ENCODE data around the gene SEMA4G. TPM values are rescaled to one million over a fixed set of nuclear protein-coding genes. Genes with fewer than 3 reads are reported as not detected.

Gene SEMA4G
- total and polyA plus RNA-seq, 2 of the 13 experiments (the other 11 are each of a cell fraction or from before 2014, with no cell fraction given) = 46.2 to 207 TPM

DNA sequence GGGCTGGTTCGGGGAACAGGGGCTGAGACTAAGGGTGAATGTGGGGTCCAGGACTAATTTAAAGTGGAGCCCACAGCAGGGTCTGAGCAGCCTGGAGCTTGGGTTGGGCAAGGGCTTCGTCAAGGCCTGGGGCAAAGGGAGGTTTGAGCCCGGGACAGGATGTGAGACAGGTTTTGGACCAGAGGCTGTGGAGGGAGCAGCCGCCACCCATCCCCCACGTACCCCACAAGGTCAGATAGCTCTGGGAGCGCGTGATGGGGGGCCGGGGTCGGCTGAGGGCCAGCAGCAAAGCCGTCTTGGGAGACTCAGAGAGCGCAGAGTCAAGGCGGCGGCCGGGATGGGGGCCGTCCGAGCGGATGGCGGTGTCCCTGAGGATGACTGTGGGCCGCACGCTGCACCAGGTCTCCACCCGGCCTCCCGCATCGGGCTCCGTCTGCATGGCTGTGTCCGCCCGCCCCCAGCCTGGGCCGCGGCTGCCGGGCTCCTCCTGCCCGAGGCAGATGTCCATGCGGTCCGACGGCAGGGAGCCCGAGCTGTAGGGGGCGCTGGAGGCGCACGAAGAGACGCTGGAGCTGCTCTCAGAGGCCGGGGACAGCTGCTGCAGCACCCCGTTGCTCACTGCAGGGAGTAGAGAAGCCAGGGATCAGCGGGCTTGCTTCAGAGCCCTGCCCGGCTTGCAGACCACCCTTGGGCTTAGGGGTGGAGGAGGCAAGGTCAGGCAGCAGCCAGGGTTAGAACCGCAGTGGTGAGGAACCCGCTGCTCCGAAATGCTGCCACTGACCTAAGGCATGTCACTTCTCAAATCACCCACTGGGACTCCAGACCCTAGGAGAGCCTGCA, 49.5 kb downstream of the SEMA4G start (continued):
- peak; percentile 36 for TF ChIP-seq IKZF4 (CRISPR knock-in tag; IDR thresholded peaks at IDR 0.05; ENCODE audit: borderline replicate concordance, low read depth, not compliant biosample characterization)
- 0 out of 2 replicates have a peak, but pooled peaks have one; percentile 80 for TF ChIP-seq ZNF124 (CRISPR knock-in tag; IDR thresholded peaks at IDR 0.05)
- TF ChIP-seq HCFC1 (IDR thresholded peaks at IDR 0.05; ENCODE audit: low read depth, low read length) = no peak
- peak; percentile 53; the same call in 1 of the 3 replicates for TF ChIP-seq MXI1 (IDR thresholded peaks at IDR 0.05; ENCODE audit: borderline replicate concordance, low read depth, low read length)
- no peak for TF ChIP-seq ZMYM4 (CRISPR knock-in tag; IDR thresholded peaks at IDR 0.05)
- TF ChIP-seq NR2C2 (CRISPR knock-in tag; IDR thresholded peaks at IDR 0.05; ENCODE audit: borderline replicate concordance) = no peak
- TF ChIP-seq MYNN (CRISPR knock-in tag; IDR thresholded peaks at IDR 0.05; ENCODE audit: low read depth) = no peak
- no peak for TF ChIP-seq ZNF550 (CRISPR knock-in tag; IDR thresholded peaks at IDR 0.05; ENCODE audit: borderline replicate concordance)
- peak; percentile 88; the same call in 1 of the 2 replicates for TF ChIP-seq KLF15 (CRISPR knock-in tag; IDR thresholded peaks at IDR 0.05; ENCODE audit: borderline replicate concordance)
- peak; percentile 65 for TF ChIP-seq ZNF768 (CRISPR knock-in tag; IDR thresholded peaks at IDR 0.05)
- no peak for TF ChIP-seq SNAI1 (CRISPR knock-in tag; IDR thresholded peaks at IDR 0.05; ENCODE audit: borderline replicate concordance)
- no peak for TF ChIP-seq SP1 (IDR thresholded peaks at IDR 0.05)
- peak; percentile 16; the same call in 1 of the 2 replicates for TF ChIP-seq SP1 (CRISPR knock-in tag; IDR thresholded peaks at IDR 0.05)
- TF ChIP-seq, protein P1, sequence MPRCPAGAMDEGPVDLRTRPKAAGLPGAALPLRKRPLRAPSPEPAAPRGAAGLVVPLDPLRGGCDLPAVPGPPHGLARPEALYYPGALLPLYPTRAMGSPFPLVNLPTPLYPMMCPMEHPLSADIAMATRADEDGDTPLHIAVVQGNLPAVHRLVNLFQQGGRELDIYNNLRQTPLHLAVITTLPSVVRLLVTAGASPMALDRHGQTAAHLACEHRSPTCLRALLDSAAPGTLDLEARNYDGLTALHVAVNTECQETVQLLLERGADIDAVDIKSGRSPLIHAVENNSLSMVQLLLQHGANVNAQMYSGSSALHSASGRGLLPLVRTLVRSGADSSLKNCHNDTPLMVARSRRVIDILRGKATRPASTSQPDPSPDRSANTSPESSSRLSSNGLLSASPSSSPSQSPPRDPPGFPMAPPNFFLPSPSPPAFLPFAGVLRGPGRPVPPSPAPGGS (CRISPR knock-in tag; IDR thresholded peaks at IDR 0.05) = peak; percentile 83
- TF ChIP-seq, protein P2, sequence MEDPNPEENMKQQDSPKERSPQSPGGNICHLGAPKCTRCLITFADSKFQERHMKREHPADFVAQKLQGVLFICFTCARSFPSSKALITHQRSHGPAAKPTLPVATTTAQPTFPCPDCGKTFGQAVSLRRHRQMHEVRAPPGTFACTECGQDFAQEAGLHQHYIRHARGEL (CRISPR knock-in tag; IDR thresholded peaks at IDR 0.05) = peak; percentile 36; the same call in 1 of the 2 replicates
- TF ChIP-seq PPARG (CRISPR knock-in tag; conservative IDR thresholded peaks at IDR 0.05) = peak; percentile 59; the same call in 1 of the 2 replicates
- TF ChIP-seq ZNF772 (CRISPR knock-in tag; IDR thresholded peaks at IDR 0.05) = no peak; the same call in 1 of the 2 replicates
- TF ChIP-seq ZNF788 (CRISPR knock-in tag; IDR thresholded peaks at IDR 0.05; ENCODE audit: borderline replicate concordance) = peak; percentile 70; the same call in 1 of the 2 replicates
- peak; percentile 45; the same call in 1 of the 2 replicates for TF ChIP-seq ZMAT3 (CRISPR knock-in tag; conservative IDR thresholded peaks at IDR 0.05)
- 0 out of 2 replicates have a peak, but pooled peaks have one; percentile 19 for TF ChIP-seq MED1 (CRISPR knock-in tag; IDR thresholded peaks at IDR 0.05)
- no peak for TF ChIP-seq NR2F6 (IDR thresholded peaks at IDR 0.05)
- TF ChIP-seq NR2F6 (CRISPR knock-in tag; IDR thresholded peaks at IDR 0.05) = peak; percentile 23; the same call in 1 of the 2 replicates
- no peak for TF ChIP-seq ZNF75D (CRISPR knock-in tag; IDR thresholded peaks at IDR 0.05; ENCODE audit: borderline replicate concordance)
- TF ChIP-seq MTA1 (CRISPR knock-in tag; IDR thresholded peaks at IDR 0.05; ENCODE audit: borderline replicate concordance) = no peak
- TF ChIP-seq, protein P3, sequence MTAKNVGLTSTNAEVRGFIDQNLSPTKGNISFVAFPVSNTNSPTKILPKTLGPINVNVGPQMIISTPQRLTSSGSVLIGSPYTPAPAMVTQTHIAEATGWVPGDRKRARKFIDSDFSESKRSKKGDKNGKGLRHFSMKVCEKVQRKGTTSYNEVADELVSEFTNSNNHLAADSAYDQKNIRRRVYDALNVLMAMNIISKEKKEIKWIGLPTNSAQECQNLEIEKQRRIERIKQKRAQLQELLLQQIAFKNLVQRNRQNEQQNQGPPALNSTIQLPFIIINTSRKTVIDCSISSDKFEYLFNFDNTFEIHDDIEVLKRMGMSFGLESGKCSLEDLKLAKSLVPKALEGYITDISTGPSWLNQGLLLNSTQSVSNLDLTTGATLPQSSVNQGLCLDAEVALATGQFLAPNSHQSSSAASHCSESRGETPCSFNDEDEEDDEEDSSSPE (CRISPR knock-in tag; IDR thresholded peaks at IDR 0.05) = peak; percentile 49; the same call in 1 of the 2 replicates
- TF ChIP-seq ZNF232 (CRISPR knock-in tag; IDR thresholded peaks at IDR 0.05; ENCODE audit: borderline replicate concordance) = peak; percentile 31; the same call in 1 of the 2 replicates
- no peak for TF ChIP-seq GATA4 (IDR thresholded peaks at IDR 0.05; ENCODE audit: borderline replicate concordance, low read depth)
- TF ChIP-seq SAP130 (CRISPR knock-in tag; IDR thresholded peaks at IDR 0.05; ENCODE audit: low read depth) = peak; percentile 58
- TF ChIP-seq NRL (CRISPR knock-in tag; IDR thresholded peaks at IDR 0.05; ENCODE audit: borderline replicate concordance) = peak; percentile 67; the same call in 1 of the 2 replicates
- TF ChIP-seq AGO2 (optimal IDR thresholded peaks at IDR 0.05; ENCODE audit: low read depth, low read length) = no peak
